Hematopoietic multipotent progenitor cell treated with erythropoietin and hydrocortisone succinate and interleukin-3 and kit ligand, for 17 days (in vitro differentiated cells): ENCODE data around the gene RBL1.
"Not testable (repeated sequence)": the region's sequence is repeated elsewhere in the genome, so short reads cannot be mapped to it uniquely, and the experiment has no call there.

Source experiments
- DNase-seq: peaks from one replicate; pipeline ENCODE4 v3.0.0-alpha.2; 2015; ENCODE audit warnings: low spot score

RBL1 gene

DNA sequence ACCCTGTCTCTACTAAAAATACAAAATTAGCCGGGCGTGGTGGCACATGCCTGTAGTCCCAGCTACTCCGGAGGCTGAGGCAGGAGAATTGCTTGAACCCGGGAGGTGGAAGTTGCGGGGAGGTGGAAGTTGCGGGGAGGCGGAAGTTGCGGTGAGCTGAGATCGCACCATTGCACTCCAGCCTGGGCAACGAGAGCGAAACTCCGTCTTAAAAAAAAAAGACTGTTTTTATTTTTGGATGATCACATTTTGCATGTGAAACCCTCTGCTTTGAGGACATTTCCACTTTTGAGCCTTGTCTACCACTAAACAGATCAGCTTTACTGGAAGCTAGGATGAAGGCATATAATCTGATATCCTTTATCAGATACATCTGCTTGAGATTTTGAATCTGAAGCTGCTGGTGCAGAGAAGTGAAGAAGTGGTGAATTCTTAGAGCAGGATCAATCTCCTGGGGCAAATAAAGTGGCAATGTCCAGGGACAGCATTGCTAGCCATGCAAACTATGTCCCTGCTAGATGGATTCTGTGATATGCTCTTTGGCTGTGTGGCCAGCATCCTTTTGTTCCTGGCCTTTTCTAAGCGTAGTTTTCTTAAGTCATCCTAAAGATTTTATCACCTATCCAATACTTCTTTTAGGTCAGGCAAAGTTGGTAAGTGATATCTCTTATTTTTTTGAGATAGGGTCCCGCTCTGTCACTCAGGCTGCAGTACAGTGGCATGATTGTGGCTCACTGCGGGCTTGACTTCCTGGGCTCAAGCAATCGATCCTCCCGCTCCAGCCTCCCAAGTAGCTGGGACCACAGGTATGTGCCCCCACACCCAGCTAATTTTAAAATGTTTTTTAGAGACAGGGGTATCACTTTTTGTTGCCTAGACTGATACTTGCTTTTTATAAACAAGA lies 23.3 kb downstream of the RBL1 start:
- no peak for DNase-seq

DNA sequence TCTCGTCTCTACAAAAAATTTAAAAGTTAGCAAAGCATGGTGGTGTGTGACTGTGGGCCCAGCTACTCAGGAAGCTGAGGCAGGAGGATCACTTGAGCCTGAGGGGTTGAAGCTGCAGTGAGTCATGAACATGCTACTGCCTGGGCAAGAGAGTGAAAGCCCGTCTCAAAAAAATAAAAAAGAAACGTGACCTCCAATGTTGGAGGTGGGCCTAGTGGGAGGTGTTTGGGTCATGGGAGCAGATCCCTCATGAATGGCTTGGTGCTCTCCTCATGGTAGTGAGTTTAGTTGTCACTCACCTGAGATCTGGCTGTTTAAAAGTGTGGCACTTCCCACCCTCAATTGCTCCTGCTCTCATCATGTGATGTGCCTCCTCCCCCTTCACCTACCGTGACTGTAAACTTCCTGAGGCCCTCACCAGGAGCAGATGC lies 24.3 kb downstream of the RBL1 start:
- DNase-seq: no peak

DNA sequence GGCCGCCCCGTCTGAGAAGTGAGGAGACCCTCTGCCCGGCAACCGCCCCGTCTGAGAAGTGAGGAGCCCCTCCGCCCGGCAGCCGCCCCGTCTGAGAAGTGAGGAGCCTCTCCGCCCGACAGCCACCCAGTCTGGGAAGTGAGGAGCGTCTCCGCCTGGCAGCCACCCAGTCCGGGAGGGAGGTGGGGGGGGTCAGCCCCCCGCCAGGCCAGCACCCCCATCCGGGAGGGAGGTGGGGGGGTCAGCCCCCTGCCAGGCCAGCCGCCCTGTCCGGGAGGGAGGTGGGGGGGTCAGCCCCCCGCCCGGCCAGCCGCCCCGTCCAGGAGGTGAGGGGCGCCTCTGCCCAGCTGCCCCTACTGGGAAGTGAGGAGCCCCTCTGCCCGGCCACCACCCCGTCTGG lies 26.2 kb downstream of the RBL1 start:
- not testable (repeated sequence) for DNase-seq

DNA sequence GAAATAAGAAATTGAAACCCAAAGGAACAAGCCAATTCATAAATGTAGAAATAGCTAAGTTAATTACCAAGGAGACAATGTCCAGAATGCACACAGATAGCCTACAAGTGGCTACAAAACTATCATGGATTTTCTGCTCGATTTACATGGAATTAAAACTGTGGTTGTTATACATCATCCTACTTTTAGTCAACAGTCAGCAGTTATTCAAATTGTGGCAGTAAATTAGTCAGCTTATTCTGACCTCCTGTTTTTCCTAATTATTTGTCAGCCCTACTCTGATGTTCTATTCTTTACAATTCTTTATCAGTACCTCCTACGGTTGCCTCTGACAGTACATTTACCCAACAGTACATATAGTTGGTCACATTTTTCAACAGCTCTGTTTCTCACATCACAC lies 29.6 kb downstream of the RBL1 start:
- no peak for DNase-seq

- DNase-seq: no peak
Observed at GRCh38 chr20:37055276-37055675, 40.5 kb downstream of the RBL1 start.

DNA sequence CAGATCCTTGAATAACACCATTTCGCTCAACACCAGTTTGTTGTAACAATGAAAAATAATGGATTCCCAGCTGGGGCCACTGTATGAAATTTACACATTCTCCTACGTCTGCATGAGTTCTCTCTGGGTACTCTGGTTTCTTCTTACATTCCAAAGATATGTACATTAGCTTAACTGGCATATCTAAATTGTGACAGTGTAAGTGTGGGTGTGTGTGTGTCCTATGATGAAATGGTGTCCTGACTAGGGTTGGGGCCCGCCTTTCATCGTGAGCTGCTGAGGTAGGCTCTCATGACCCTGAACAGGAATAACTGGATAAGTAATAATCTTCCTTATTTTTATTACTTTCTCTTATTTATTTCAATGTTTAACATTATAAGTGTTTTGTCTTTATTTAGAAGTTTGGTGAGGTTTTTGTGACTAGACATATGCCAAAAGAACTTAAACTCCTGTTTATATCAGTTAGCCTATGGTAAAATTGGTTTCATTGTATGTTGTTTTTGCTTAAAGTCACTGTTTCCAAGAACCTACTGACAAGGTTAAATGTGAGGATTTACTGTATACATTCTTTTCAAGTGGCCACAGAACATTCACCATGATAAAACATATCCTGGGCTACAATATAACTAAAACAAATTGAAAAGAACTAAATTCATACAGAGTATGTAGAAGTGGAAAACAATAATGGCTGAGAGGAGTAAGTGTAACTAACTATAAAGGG lies 42.4 kb downstream of the RBL1 start:
- DNase-seq: no peak

DNA sequence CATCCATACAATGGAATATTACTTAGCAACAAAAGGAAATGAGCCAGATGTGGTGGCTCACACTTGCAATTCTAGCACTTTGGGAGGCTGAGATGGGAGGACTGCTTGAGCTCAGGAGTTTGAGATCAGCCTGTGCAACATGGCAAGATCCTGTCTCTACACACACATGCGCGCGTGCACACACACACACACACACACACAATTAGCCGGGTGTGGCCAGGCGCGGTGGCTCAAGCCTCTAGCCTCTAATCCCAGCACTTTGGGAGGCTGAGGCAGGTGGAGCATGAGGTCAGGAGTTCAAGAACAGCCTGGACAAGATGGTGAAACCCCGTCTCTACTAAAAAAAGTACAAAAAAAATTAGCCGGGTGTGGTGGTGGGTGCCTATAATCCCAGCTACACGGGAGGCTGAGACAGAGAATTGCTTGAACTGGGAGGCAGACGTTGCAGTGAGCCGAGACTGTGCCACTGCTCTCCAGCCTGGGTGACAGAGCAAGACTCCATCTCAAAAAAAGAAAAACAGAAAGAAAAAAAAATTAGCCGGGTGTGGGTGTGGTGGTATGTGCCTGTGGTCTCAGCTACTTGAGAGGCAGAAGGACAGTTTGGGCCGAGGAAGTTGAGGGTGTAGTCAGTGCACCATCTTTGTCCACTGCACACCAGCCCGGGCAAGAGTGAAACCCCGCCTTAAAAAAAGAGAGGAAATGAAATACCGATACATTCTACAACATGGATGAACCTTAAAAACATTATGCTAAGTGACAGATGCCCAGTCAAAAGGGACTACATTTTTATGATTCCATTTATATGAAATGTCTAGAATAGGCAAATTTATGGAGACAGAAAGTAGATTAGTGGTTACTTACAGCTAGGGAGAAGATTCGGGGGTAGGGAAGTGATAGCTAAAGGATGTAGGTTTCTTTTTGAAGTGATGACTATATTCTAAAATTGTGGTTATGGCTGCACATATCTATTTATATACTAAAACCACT lies 52.5 kb downstream of the RBL1 start:
- no peak for DNase-seq

- not testable (repeated sequence) for DNase-seq
Observed at GRCh38 chr20:37039366-37039765, 56.4 kb downstream of the RBL1 start.

DNA sequence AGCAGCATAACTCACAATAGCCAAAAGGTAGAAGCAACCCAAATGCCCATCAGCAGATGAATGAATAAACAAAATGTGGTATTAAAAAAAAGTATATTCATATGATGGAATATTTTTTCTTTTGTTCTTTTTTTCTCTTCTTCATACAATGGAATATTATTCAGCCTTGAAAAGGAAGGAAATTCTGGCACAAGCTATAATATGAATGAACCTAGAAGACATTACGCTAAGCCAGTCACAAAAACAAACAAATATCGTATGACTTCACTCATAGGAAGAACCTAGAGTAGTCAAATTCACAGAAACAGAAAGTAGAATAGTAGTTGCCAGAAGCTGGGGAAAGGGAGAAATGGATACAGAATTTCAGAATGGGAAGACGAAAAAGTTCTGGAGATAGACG lies 63.7 kb downstream of the RBL1 start:
- DNase-seq: no peak

DNA sequence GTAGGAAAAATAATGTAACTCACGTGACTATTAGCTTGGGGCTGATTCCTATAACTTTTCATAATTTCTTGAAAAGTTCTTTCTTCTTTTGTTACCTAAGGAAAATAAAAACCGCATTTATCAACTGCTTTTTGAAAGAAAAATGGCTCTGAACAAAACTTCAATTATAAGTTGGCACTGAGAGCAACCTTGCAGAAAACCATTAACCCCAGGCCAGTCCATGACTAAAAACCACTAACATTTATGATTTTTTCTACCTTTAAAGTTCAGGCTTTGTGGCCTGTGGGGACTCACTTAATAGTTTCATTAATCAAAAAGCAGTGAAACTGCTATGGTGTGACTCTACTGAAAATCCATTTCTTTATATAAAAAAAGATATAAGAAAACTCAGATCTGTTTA lies 75.2 kb downstream of the RBL1 start:
- DNase-seq: no peak

GRCh38 chr20:37012631-37013030 lies 83.2 kb downstream of the RBL1 start:
- DNase-seq: not testable (repeated sequence)

GRCh38 chr20:37011858-37012257 lies 83.9 kb downstream of the RBL1 start:
- DNase-seq: not testable (repeated sequence)

DNA sequence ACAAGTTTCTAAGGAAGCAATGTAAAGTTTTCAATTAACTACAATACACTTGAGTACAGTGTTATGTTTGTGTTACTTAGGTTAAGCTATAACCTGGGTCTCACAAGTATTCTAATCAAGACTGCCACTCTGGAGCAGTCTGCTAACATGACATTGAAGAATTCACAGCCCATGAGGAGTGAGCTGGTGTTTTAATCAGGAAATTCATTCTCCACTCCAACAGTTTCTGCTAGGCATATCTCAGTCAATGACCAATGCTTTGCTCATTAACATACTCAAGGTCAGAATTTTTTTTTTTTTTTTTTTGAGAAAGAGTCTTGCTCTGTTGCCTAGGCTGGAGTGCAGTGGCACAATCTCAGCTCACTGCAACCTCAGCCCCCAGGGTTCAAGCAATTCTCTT lies 84.7 kb downstream of the RBL1 start:
- no peak for DNase-seq

- DNase-seq: no peak
Observed at GRCh38 chr20:37007898-37008649, 87.7 kb downstream of the RBL1 start.

DNA sequence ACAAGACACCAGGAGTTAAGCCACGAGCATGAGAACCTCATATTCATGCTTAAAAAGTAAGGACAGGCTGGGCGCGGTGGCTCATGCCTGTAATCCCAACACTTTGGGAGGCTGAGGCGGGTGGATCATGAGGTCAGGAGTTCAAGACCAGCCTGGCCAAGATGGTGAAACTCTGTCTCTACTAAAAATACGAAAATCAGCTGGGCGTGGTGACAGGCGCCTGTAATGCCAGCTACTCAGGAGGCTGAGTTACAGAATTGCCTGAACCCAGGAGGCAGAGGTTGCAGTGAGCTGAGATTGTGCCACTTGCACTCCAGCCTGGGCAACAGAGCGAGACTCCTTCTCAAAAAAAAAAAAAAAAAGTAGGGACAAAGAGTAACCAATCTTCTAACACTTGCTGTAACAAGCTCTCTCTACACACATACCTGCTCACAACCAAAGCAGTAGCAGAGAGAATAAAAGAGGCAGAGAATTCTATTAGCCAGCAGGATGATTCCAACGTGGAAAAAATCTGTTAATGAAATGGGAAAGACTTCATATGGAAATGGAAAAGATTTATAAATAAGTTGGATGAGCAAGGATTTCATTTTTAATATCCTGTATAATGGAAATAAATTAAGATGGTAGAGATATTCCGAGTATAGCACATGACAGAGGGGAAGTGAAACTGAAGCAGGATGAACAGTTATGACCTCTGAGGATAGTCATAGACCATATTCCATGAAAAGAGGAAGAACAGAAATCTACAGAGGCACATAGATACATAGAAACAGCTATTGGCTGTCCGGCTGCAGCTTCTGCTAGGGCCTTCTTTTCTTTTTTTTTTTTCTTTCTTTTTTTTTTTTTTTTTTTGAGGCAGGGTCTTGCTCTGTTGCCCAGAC lies 90.5 kb downstream of the RBL1 start:
- DNase-seq: not testable (repeated sequence)

GRCh38 chr20:37001634-37002033 lies 94.2 kb downstream of the RBL1 start:
- not testable (repeated sequence) for DNase-seq

DNA sequence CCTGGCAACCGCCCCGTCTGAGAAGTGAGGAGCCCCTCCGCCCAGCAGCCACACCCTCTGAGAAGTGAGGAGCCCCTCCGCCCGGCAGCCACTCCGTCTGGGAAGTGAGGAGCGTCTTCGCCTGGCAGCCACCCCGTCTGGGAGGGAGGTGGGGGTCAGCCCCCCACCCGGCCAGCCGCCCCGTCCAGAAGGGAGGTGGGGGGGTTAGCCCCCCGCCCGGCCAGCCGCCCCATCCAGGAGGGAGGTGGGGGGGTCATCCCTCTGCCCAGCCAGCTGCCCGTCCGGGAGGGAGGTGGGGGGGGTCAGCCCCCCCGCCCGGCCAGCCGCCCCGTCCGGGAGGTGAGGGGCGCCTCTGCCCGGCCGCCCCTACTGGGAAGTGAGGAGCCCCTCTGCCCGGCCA lies 95.6 kb downstream of the RBL1 start:
- DNase-seq: not testable (repeated sequence)

DNA sequence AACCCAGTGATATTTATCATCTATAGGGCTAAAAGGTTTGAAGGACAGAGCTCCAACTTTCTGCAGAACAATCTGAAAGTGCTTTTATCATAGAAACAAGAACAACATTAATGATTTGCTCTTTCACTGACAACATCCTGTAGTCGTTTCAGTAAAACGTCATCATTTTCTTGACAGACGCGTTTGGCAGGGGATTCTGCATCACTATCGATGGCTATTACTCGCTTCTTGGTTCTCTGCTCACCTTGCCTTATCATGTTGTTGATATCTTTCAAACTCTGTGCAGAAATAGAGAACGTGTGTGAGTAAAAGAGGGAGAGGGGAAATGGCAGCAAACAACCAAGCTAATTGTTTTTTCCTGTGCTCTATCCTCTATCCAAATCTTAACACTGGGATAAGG lies 97.1 kb downstream of the RBL1 start:
- DNase-seq: no peak

GRCh38 chr20:36997121-36997520 lies 98.7 kb downstream of the RBL1 start:
- no peak for DNase-seq

GRCh38 chr20:36994221-36994620 lies 101.6 kb downstream of the RBL1 start:
- not testable (repeated sequence) for DNase-seq
